IMR-90 (cell line): ENCODE results near the gene C8A. TPM values are rescaled to one million over a fixed set of nuclear protein-coding genes. Genes with fewer than 3 reads are reported as not detected.

Experiments
- ATAC-seq: fragments of 200-7000 bp; cut with Tn5 transposase; 2 replicates; pipeline ENCODE4 v1.9.1; 2020; ENCODE audit warnings: low read depth, mild to moderate bottlenecking, moderate library complexity
- BruUV-seq: library from RNA; stranded (reverse); fragments of 400-500 nt; replicated peaks from 2 replicates; lab custom pipeline; 2021; lab: Mats Ljungman, UMichigan
- CTCF ChIA-PET: fragments of 300-600 bp; formaldehyde crosslinking; extraction: SDS; loops from one replicate; lab custom pipeline; 2021; ENCODE audit warnings: antibody characterized with exemption; lab: Yijun Ruan, JAX
- POLR2A ChIA-PET: fragments of 300-600 bp; sonication (Branson Sonifier 250); formaldehyde crosslinking; loops from one replicate; lab custom pipeline; 2022; ENCODE audit warnings: antibody characterized with exemption; ENCODE audit not compliant: unreplicated experiment; lab: Charles Lee
- DNase-seq: peaks from one replicate; pipeline ENCODE4 v3.0.0; 2013
- H2AFZ ChIP-seq: replicated peaks from 2 replicates; pipeline ENCODE3; 2013; ENCODE audit warnings: low read length, mild to moderate bottlenecking; ENCODE audit not compliant: poor library complexity
- H2AK5ac ChIP-seq: 2 replicates; pipeline ENCODE4 v1.6.1; 2013; ENCODE audit warnings: low read depth, low read length, inconsistent platforms
- H2AK9ac ChIP-seq: replicated peaks from 2 replicates; pipeline ENCODE3; 2013; ENCODE audit warnings: mild to moderate bottlenecking, low read depth, low read length, moderate library complexity; ENCODE audit not compliant: poor library complexity
- H2BK120ac ChIP-seq: 2 replicates; pipeline ENCODE4 v1.6.1; 2013; ENCODE audit warnings: low read depth, low read length, inconsistent platforms
- H2BK15ac ChIP-seq: 3 replicates; pipeline ENCODE4 v1.6.1; 2013; ENCODE audit warnings: low read depth, low read length, inconsistent platforms
- H2BK20ac ChIP-seq: 2 replicates; pipeline ENCODE4 v1.6.1; 2013; ENCODE audit warnings: low read depth, mild to moderate bottlenecking, inconsistent platforms, low read length, moderate library complexity
- H2BK5ac ChIP-seq: 2 replicates; pipeline ENCODE4 v1.6.1; 2013; ENCODE audit warnings: mild to moderate bottlenecking, low read depth, low read length, inconsistent platforms; ENCODE audit not compliant: poor library complexity, severe bottlenecking
- H3K14ac ChIP-seq: replicated peaks from 2 replicates; pipeline ENCODE4 v1.6.1; 2013; ENCODE audit warnings: low read depth, low read length, inconsistent platforms
- H3K18ac ChIP-seq: 2 replicates; pipeline ENCODE4 v1.6.1; 2013; ENCODE audit warnings: low read depth, low read length, control low read depth
- H3K23ac ChIP-seq: 2 replicates; pipeline ENCODE4 v1.6.1; 2013; ENCODE audit warnings: low read depth, low read length, inconsistent platforms
- H3K27ac ChIP-seq: 2 replicates; pipeline ENCODE4 v1.5.1; 2013; ENCODE audit warnings: mild to moderate bottlenecking, control low read depth, low read length; ENCODE audit not compliant: insufficient read depth
- H3K27me3 ChIP-seq: 2 replicates; pipeline ENCODE4 v1.6.1; 2013; ENCODE audit warnings: low read length; ENCODE audit not compliant: control insufficient read depth, insufficient read depth
- H3K36me3 ChIP-seq: 2 replicates; pipeline ENCODE4 v1.6.1; 2013; ENCODE audit warnings: low read length, mixed read lengths; ENCODE audit not compliant: control insufficient read depth, insufficient read depth
- H3K4ac ChIP-seq: 2 replicates; pipeline ENCODE4 v1.6.1; 2013; ENCODE audit warnings: low read depth, low read length, inconsistent platforms
- H3K4me1 ChIP-seq: 2 replicates; pipeline ENCODE4 v1.6.1; 2013; ENCODE audit warnings: low read length, mixed read lengths; ENCODE audit not compliant: control insufficient read depth, insufficient read depth
- H3K4me2 ChIP-seq: 2 replicates; pipeline ENCODE4 v1.6.1; 2013; ENCODE audit warnings: low read depth, mild to moderate bottlenecking, control low read depth, low read length, moderate library complexity
- H3K4me3 ChIP-seq: 2 replicates; pipeline ENCODE4 v1.5.1; 2013; ENCODE audit warnings: low read depth, mild to moderate bottlenecking, control low read depth, low read length, moderate library complexity; ENCODE audit not compliant: insufficient read depth
- H3K56ac ChIP-seq: 2 replicates; pipeline ENCODE4 v1.6.1; 2013; ENCODE audit warnings: low read length, inconsistent platforms; ENCODE audit not compliant: insufficient read depth; ENCODE audit errors: extremely low read depth
- H3K79me1 ChIP-seq, 2 experiments: 2 replicates each; pipeline ENCODE4 v1.6.1; 2013; ENCODE audit warnings: low read length in 2 of 2, inconsistent platforms in 1 of 2, low read depth in 1 of 2
- H3K9ac ChIP-seq: 2 replicates; pipeline ENCODE4 v1.6.1; 2013; ENCODE audit warnings: low read depth, low read length, control low read depth
- H3K9me1 ChIP-seq: 2 replicates; pipeline ENCODE4 v1.6.1; 2013; ENCODE audit warnings: low read length, inconsistent platforms; ENCODE audit not compliant: insufficient read depth
- H3K9me3 ChIP-seq: 2 replicates; pipeline ENCODE4 v1.6.1; 2013; ENCODE audit warnings: low read length; ENCODE audit not compliant: control insufficient read depth, insufficient read depth
- H4K20me1 ChIP-seq: 2 replicates; pipeline ENCODE4 v1.6.1; 2013; ENCODE audit warnings: low read length, inconsistent platforms; ENCODE audit not compliant: insufficient read depth
- H4K5ac ChIP-seq: 2 replicates; pipeline ENCODE4 v1.6.1; 2013; ENCODE audit warnings: mild to moderate bottlenecking, low read depth, low read length, control low read depth
- H4K8ac ChIP-seq, 2 experiments: 2 replicates each; pipeline ENCODE4 v1.6.1; 2013; ENCODE audit warnings: low read depth in 2 of 2, low read length in 2 of 2, control low read depth in 1 of 2, inconsistent platforms in 1 of 2
- H4K91ac ChIP-seq: 2 replicates; pipeline ENCODE4 v1.6.1; 2013; ENCODE audit warnings: low read depth, low read length, inconsistent platforms; ENCODE audit not compliant: insufficient read depth
- BHLHE40 ChIP-seq: fragments of 150-350 bp; IDR thresholded peaks from 2 replicates; pipeline ENCODE4 v1.6.1; 2016; ENCODE audit warnings: mild to moderate bottlenecking, low read depth, low read length
- MXI1 ChIP-seq: IDR thresholded peaks from 2 replicates; pipeline ENCODE4 v1.6.1; 2012; ENCODE audit warnings: low read depth, mild to moderate bottlenecking, low read length, moderate library complexity, borderline replicate concordance
- NFE2L2 ChIP-seq: fragments of 150-350 bp; IDR thresholded peaks from 2 replicates; pipeline ENCODE4 v1.6.1; 2016; ENCODE audit warnings: low read depth, mild to moderate bottlenecking, low read length
- WGBS, 2 experiments: methylation state at CpG; one replicate each; pipeline versions ENCODE4 v1.1.5 to v1.1.7; 2013; ENCODE audit warnings: missing lambda C conversion rate in 2 of 2; ENCODE audit not compliant: insufficient read length in 1 of 2; ENCODE audit errors: extremely low coverage in 2 of 2; 5-methylcytosine and 5-hydroxymethylcytosine counted together
- dilution Hi-C: fragments of 300-500 bp; cut with HindIII; formaldehyde crosslinking; loops from one replicate; pipeline ENCODE4 v1.14.3; 2018; ENCODE audit warnings: low sequenced_read_pairs; ENCODE audit not compliant: unreplicated experiment
- in situ Hi-C: fragments of 300-500 bp; cut with MboI; formaldehyde crosslinking; loops from 3 replicates; pipeline ENCODE4 v1.14.3; 2019; ENCODE audit warnings: low sequenced_read_pairs, inconsistent platforms, mixed read lengths
- intact Hi-C: fragments of 100-400 bp; cut with micrococcal nuclease; formaldehyde crosslinking; loops from 2 replicates; pipeline ENCODE4 v1.10.0; 2022
- polyA plus RNA-seq, 3 experiments: library from polyadenylated mRNA; depleted of rRNA; stranded (reverse); fragments of >200 nt; gene quantifications; 2 replicates each; pipeline ENCODE4 v1.2.3, GENCODE V29; 2012; ENCODE audit warnings: low replicate concordance in 1 of 3
- total RNA-seq: library from RNA; depleted of rRNA; stranded (reverse); fragments of >200 nt; gene quantifications from 2 replicates; pipeline ENCODE4 v1.2.3, GENCODE V29; 2012

C8A gene
- total and polyA plus RNA-seq, 2 of the 4 experiments (the other 2 are of a cell fraction), result not detected

GRCh38 chr1:56834137-56834900, 20.3 kb upstream of the C8A start:
- 90% methylated on average over 4 of the region's 5 CpGs; no CpG with 5 or more reads in 1 of the 2 experiments for WGBS, 2 experiments

More at GRCh38 chr1:56834137-56834900, 20.3 kb upstream of the C8A start:
- H2AK9ac ChIP-seq, result no peak overlapping the region
- peak overlapping the region; percentile 58; the same call in 2 of the 3 replicates for H2BK15ac ChIP-seq
- H2BK20ac ChIP-seq, result peak overlapping the region; percentile 62
- no peaks in the 10 kb centered on the region for H3K79me1 ChIP-seq
- H3K27me3 ChIP-seq, result no peaks in the 10 kb centered on the region
- H4K20me1 ChIP-seq, result no peaks in the 10 kb centered on the region
- H2BK5ac ChIP-seq, result no peak overlapping the region
- H3K36me3 ChIP-seq, result no peaks in the 10 kb centered on the region
- H4K5ac ChIP-seq, result no peak overlapping the region
- H3K56ac ChIP-seq, result no peak overlapping the region
- no TSS peak for BruUV-seq
- CTCF ChIA-PET, result interaction anchor here (0.6 kb wide), 1 partner anchor 412 kb away, joined by 4 read pairs; no protein-coding TSS in a partner anchor
- ATAC-seq, result no peak
- H3K9me3 ChIP-seq, result peaks cover 3% of the 10 kb centered on the region; the same call in 1 of the 2 replicates
- intact Hi-C loops, result loop anchor here (5.0 to 10.0 kb wide), 4 partner anchors 133 to 1818 kb away; partner anchors contain the start of gene C8B
- no peak overlapping the region for H2AFZ ChIP-seq
- H3K4me2 ChIP-seq, result no peak overlapping the region
- in situ Hi-C loops, result loop anchor here (25.0 kb wide), 1 partner anchor 653 kb away; no protein-coding TSS in a partner anchor
- H3K27ac ChIP-seq, result no peak overlapping the region
- no peak overlapping the region for H3K18ac ChIP-seq
- H3K4ac ChIP-seq, result peak overlapping the region; percentile 33; the same call in 1 of the 2 replicates
- H2AK5ac ChIP-seq, result peak overlapping the region; percentile 43
- H3K23ac ChIP-seq, result no peak overlapping the region
- peak overlapping the region; percentile 24; the same call in 1 of the 2 replicates for H2BK120ac ChIP-seq
- H4K91ac ChIP-seq, result peak overlapping the region; percentile 53; the same call in 1 of the 2 replicates
- H3K4me3 ChIP-seq, result no peak overlapping the region
- H4K8ac ChIP-seq, result no peak overlapping the region
- H3K9me1 ChIP-seq, result peaks cover 7% of the 10 kb centered on the region; the same call in 1 of the 2 replicates
- H3K14ac ChIP-seq, result no peak overlapping the region
- H3K9ac ChIP-seq, result no peak overlapping the region
- DNase-seq, result no peak
- dilution Hi-C loops, result no loop called here
- no peak for TF ChIP-seq MXI1
- TF ChIP-seq BHLHE40, result no peak
- no peak for TF ChIP-seq NFE2L2
- POLR2A ChIA-PET, result no interaction called here
- peaks cover 5% of the 10 kb centered on the region; the same call in 1 of the 2 replicates for H3K4me1 ChIP-seq
